Endometrium (tissue), 2 donors: ENCODE measurements around the gene MYO16.

Experiments used
- FAIRE-seq: peaks from 2 replicates; lab custom pipeline; 2012; peaks lifted over from hg19 to GRCh38; lab: Jason Lieb, UNC
- donor health status: control.
- donor health status: control.

MYO16 gene

DNA sequence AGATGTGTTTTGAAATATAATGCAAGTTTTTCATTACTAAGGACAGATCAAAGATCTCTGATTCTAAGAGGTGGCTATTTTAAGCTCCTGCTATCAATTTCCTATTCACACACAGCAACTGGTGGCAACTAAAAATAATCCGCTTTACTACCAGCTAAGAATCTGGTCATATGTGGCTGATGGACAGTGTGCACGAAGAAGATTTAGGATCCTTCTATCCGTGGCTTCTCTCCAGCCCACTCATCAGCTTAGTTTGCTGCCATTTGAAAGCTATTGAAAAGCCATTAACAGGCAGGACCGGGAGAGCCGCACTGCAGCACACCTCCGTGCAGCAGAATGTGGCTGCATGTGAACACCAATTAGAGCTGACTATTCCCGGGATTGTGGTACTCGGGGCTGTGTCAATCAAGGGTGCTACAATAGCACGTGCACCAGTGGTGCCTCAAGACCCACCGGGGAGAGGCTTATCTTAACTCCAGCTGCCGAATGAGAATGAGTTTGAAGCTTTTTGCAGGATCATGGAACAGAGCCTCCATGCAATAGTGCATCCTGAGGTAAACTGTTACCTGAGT is at the start of gene MYO16:
Gene MYO16 (plus strand): TSS at position 431 of the 572 bp plus-strand sequence. CDS start 234 bp downstream, outside the sequence.
- FAIRE-seq = no peak

DNA sequence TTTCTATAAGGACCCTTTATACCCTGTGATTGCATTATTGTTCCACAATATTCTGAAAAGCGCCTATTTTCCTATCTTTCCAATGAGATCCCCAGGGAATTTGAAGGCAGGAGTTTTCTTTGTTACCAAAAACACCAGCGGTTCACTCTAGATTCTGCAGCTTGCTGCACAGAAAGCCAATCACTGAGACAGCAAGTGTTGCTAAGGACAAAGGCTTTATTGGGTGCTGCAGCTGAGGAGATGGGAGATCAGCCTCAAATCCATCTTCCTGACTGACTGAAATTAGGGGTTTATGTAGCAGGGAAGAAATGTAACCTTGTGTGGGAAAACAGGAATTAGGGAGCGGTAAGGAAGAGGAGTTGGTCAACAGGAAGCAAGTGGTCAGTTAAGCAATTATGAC is 42.6 kb upstream of the MYO16 start:
- FAIRE-seq = no peak

DNA sequence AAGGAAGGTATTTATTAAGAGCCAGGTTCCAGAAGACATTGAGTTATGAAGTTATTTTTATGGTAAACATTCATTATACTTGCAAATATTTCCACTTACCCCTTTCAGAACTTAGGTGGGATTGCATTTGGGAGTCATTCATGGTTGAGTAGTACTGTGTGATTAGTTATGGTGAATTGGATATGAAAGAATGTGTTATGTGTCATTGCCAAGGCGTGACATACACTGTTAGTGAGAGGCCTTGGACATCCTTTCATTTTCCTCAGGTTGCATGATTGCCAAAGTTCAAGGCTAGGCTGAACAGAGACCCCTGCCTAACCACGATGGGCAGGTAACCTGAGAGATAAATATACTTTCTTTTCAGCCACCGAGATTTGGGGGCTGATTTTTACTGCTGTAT is 40.9 kb upstream of the MYO16 start:
- no peak for FAIRE-seq

DNA sequence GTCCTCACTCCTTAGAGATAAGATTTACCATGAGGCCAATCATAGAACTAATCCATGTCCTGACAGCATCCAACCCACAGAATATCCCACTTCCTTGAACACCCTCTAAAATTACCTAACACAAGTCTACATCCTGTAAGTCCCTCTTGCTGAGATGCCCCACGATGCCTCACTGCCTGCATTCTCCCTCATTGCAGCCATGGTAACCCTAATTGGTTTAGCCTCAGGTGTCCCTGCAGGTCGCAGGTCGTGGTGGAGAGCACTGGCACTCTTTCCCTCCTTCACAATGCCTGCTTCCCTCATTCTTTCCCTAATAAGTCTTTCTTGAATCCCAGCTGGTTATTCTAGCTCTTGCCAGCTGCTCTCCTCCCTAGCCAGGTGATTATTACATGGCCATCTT is 35.3 kb upstream of the MYO16 start:
- no peak for FAIRE-seq

DNA sequence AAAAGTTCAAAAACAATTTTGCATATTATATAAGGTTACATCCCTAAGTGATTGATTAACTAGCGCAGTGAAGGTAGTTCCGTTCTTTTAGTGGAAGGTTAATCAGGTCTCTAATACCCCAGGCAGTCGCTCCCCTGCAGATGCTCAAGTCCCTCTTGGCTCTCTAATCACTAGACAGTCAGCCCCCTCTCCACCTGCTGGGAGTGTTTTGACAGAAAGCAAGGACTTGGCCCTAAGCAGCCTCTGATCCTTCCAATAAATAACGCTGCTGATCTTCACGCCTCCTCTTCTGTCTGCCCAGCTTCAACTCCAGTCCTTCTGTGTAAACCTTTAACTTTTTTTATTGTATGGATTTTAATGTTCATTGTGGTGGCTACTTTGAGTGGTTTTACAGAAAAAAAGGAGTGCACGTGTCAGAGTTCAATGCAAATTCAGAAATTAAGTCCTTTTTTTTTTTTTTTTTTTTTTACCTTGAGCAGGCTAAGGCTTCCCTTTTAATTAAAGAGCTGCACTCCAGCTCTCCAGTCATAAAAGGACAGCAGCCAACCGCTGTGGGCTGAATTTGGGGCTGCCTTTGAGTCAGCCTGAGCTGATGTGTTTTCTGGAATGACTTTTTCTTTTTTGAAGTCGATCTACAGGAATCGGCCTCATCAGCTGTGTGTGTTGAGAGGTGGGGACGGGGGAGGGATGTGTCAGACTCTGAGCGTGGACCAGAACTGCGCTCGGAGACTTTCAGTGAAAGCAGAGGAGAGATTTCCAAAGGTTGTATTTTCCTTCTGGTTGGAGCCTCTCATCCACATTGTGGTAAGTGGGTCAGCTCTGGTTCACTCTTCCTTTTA is 33.8 kb upstream of the MYO16 start:
- FAIRE-seq = no peak

DNA sequence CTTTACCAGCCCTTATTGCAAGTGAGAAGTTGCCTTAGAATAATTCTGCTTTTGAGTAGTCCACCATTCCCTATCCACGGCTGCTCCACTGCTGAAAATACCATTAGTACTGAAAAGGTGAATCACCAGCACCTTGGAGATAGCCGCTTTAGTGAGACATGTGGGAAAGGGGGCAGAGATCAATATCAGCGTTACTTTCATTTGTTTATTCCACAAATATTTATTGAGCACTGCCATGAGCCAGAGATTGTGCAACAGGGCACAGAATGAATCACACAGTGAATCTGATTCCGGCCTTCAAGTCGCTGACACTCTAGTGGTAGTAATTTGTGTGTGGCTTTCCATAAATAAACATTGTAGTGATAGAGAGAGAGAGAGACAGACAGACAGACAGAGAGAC is 31.5 kb upstream of the MYO16 start:
- no peak for FAIRE-seq

DNA sequence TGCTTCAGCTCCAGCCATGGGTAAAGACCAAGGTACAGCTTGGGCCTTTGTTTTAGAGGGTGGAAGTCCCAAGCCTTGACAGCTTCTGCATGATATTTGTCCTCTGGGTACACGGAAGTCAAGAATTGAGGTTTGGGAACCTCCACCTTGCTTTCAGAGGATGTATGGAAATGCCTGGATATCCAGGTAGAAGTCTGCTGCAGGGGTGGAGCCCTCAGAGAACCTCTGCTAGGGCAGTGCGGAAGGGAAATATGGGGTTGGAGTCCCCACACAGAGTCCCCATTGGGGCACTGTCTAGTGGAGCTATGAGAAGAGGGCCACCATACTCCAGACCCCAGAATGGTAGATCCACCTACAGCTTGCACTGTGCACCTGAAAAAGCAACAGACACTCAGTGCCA is 23.0 kb upstream of the MYO16 start:
- FAIRE-seq = no peak

DNA sequence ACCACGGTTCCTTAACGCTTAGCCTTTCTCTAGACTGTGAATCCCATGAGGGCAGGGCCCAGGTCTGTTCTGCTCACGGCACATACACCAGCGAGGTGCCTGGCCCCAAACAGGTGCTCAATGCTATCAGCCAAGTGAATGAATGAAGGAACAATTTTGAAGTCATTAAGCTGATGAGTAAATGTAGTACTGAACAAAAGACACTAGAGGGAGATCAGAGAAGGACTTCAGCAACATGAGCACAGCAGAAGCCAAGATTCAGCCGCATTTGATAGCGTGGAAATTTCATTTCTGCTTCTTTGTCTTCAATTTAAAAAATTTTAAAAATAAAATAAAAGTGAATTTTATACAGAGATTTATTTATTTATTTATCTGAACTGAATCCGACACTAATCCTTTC is 20.1 kb upstream of the MYO16 start:
- FAIRE-seq = peak; percentile 90

DNA sequence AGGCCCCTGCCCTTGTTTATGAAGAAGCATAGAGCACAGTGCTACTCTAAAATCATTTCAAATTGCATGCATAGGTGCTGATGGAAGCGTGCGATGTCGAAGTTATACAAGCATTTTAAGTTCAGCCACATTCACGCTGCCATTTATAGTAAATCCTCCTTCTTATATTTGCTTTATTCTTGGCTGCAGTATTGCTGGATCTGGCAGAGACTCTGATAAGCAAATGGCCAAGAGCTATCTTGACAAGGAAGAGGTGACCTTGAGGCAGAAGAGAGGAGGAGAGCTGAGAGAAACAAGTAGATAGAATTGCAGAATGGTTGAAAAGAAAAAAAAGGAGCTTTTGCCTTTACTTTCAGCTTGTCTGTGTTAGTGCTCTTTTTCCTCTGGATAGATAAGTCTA is 18.9 kb upstream of the MYO16 start:
- FAIRE-seq = no peak

DNA sequence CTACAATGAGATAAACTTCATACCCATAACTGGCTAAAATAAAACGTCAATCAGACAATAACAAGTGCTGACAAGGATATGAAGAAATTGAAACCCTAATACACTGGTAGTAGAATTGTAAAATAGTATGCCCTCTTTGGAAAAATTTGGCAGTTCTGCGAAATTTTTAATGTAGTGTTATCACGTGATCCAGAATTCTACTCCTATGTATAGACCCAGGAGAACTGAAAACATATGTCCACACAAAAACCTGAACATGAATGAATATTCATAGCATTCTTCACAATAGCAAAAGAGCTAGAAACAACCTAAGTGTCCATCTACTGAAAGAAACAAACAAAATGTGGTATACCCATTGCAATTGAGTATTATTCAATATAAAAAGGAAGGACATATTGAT is 14.2 kb upstream of the MYO16 start:
- no peak for FAIRE-seq

DNA sequence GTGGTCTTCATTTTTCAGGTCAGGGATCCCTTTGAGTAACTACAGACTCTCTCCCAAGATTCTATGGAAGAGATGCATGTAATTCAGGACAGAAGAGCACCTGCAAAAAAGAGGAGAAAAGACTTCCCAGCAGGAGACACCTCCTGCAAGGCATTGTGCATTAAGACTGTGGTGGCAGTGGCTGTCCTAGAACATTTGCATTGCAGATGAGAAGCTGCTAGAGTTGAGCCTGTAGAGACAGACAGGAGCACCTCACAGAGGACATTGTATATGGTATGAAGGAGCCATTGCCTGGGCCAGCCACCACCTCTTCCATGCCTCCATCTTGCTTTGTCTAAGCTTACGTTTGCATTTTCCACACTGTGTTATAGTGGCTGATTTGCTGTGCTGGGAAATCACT is 11.2 kb upstream of the MYO16 start:
- no peak for FAIRE-seq

DNA sequence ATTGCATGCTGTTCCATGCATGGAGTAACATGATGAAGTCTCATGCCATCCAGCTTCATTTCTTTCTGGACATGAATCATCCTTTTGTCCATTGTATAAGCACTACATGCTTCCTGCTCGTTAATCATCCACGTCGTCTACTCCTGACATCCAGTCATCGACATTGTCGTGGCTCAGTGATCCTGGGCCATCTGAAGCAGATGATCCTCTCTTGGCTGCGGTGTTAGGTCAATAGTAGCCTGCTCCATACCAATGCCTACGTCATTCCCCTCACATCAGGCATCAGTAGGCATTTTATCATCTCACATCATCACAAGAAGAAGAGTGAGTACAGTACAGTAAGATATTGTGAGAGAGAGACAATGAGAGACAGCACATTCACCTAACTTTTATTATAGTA is 7.9 kb upstream of the MYO16 start:
- FAIRE-seq = no peak

DNA sequence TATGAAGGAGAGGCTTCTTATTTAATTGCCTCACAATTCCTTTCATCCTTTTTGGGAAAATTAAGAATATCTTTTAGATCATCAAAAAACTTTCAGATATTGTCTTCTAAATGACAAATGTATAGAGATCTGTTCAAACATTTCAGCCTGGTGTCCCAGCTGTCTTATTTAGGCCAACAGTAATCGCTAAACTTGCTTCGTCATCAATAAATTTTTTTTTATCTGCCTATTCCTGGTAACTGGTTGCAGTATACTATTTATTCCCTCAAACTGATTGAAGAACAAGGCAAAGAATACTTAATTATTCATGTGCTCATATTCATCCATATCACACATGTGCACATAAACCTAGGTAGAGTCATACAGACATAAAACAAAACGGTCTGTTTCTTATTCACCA is 5.3 kb upstream of the MYO16 start:
- no peak for FAIRE-seq

DNA sequence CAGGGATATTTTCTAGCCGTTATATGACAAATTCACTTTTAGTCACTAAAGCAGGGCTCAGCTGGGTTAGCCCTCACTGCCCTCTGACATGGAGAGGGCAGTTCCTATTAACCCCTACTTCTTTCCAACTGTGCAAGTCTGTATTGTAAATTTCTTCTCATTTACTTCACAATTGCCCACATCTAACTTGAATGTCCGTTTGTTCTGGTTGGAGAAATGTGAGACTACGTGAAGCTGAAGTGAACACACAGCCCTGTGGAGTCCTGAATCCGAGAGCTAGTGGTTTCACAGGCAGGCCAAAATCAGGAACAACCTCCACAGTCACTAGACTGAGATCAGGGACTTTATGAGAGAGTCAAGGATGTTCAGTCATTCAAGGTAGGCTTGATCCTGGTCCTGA is 4.4 kb upstream of the MYO16 start:
- FAIRE-seq = no peak

DNA sequence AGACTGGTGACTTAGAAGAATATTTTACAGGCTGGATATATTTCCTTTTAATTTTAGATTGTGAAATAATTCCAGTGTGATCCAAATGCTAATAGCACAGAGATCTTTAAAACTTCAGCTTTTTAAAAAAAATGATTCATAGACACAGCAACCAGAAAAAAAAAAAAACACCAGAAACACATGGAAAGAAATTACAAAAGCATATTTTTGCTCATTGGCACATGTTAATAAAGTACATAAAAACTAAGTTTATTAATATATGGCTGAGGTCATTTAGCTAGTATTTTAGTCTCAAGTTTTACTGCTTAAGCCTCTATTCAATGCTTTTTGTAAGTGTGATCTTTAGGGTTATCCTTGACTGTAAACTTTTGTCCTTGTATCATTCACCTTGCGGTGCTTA is 577 bp downstream of the MYO16 start:
- no peak for FAIRE-seq

DNA sequence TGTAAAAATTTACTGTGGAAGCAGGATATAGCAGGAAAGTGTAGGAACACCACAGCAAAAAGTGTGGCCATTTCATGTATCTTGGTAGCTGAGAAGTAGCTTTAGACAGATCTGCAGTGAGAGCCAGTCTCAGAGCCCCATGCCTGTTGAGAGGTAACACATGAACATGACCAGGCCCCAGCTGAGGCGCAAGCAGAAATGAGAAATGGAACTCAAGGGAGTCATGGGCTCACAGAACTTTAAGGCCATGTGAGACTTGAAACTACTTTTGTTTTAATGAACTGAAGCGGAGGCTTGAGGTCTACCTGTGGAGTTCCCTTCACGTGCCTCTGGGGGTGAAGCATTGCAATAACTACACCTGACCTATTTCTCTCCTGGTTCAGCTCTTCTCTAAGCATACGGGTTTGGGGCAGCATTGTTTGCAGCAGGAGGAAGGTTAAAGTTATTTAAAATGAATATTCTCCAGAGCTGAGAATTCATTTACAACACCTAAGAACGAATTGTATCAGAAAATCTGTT is 3.3 kb downstream of the MYO16 start:
- no peak for FAIRE-seq

DNA sequence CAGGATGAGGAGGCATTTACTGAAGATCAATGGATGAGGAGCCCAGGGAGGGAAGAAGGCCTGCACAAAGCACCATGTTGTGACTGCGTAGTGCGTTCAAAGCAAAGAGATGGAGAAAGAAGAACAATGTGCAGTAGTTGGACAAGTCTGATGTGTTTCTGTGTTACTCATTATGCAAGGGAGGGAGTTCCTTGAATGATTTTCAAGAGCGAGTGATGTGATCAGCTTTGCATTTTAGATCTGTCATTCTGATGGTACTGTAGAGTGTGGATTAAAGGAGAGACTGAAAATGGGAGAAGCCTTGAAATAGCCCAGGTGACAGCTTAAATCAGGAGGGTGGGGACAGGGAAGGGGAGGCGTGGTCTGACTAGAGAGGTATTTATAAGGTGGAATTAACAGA is 9.5 kb downstream of the MYO16 start:
- no peak for FAIRE-seq

DNA sequence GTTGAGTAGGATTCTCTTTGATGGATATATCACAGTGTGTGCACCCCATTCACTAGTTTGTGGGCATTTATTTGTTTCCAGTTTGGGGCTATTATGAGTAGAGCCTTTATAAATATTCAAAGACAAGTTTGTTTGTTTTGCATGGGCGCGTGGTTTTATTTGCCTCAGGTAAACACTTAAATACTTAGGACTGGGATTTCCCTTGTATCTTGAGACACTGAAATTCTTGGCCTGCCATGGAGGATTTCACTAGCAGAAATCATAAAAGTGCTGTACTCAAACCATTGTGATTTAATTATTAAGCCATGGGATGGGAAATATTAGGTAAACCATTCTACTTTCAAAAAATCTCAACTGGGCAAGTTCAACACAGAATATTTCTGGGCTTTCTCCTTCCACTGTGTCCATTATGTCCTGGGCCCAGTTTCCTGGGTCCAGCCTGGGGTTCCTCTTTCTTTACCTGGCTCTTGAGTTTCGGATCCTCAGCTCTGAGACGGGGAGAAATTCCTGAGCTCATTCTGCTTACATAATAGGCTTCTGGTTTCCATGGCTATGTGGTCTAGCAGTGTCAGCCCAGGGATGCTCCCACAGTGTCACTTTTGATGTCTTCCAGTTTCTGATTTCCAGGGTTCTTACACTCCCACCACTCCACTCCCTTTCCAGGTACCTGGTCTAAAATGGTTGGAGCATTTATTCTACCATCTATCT is 14.4 kb downstream of the MYO16 start:
- no peak for FAIRE-seq

DNA sequence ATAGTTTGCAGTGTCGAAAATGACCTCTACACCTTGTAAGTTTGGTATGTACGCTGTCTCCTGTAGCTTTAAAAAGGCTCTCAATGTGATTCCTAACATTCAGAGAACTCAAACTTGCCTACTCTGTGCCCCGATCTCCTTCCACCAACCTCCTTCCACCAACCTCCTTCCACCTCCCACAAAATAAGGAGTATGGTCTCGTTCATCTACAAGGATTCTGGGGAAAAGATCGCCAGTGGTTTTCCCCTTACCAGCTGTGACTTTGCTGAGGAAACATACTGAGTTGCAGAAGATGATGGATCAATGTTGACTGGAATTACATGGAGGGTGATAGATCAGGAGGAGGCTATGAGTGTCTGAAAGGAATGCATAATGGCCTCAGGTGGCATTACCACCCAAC is 16.0 kb downstream of the MYO16 start:
- FAIRE-seq = no peak

DNA sequence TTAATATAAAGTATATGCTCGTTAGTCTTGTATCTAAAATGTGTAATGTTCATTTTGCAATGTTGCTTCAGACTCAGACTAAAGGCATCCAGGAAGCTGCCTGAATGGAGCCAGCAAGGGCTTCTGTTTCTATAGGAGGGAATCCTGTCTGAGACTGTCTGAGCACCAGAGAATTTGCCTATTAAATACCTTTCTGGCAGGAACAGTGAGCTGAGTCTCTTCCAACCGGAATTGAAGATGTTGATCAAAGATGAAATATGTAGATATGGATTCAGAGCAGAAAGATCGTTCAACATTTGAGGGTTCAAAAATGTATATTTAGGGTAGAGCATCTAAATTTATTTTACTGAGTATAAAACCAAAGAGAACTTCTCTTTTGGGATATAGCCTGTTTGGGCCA is 20.9 kb downstream of the MYO16 start:
- FAIRE-seq = no peak

DNA sequence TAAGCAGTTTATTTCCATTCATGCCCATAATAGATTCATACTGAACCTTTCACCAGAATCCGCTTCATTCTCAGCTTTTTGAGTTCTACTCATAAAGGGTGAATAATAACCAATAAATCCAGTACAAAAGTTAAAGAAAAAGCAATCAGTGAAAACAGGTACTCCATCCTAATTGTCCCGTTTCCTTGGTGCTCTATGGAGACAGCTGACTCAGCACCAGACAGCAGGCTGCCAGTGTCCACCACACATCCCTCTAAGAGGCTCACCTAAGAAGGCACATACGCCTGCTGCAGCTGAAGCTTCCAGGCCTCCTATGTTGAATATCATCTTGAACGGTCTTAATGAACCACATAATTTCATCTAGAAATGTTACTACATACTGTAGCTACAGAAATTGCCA is 27.3 kb downstream of the MYO16 start:
- FAIRE-seq = no peak

DNA sequence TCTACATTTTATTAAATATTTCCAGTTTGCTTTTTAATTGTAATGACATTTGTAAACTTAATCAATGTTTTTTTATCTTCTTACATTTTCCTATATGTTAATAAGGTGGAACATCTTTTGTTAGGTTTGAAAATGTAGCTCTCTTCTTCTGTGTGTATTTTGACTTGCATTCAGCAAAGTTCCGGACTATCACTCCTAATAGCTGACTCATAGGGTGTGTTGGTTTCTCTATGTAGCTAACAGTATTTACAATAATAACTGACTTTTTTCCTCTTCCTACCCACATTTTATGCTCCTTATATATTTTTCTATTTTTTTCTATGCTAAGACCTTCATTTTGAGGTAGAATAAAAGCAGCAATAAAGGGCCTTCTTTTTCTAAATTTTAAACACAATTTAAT is 28.1 kb downstream of the MYO16 start:
- no peak for FAIRE-seq

DNA sequence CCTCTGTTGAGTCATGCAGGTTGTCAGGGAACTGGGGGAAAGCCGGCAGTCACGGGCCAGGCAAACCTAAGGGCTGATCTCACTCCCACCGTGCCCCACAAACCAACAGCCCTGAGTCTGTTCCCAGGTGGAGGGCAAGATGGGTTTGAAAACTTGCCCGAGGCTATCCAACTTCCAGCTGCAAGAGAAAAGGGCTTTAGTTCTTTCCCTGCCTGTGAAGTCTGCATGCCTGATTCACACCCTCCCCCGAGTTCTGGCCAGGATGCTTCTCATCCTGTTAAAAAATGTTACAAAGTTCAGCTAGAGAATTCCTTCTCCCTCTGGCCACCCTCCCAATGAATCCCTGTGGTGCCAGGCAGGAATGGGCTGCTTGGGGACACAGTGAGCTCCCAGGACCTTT is 33.1 kb downstream of the MYO16 start:
- no peak for FAIRE-seq
